T47D (cell line): ENCODE measurements around the gene FNDC3B.
"Not testable (repeated sequence)": the region's sequence is repeated elsewhere in the genome, so short reads cannot be mapped to it uniquely, and the experiment has no call there.

Experiments
- DNase-seq, 2 experiments: peaks; one replicate each; pipeline versions ENCODE4 v3.0.0 to v3.0.0-alpha.2; 2011 to 2012; ENCODE audit warnings: low read depth in 1 of 2, low spot score in 1 of 2
- JUND ChIP-seq: IDR thresholded peaks from 2 replicates; pipeline ENCODE4 v1.6.1; 2012; ENCODE audit warnings: low read depth
- in situ Hi-C: cut with HindIII; loops from 2 replicates; pipeline ENCODE4 v1.10.0; 2016; ENCODE audit warnings: low sequenced_read_pairs, low pct_unique_long_range_greater_than_20kb

The FNDC3B gene

GRCh38 chr3:172038798-172039435 lies 461 bp upstream of the FNDC3B start:
- no peak for DNase-seq
- in situ Hi-C loops: no loop called here
- TF ChIP-seq JUND: no peak

- no peak for TF ChIP-seq JUND
- in situ Hi-C loops: no loop called here
- peak; percentile 92 to 94 for DNase-seq
Observed at GRCh38 chr3:172040078-172040980, 951 bp downstream of the FNDC3B start.

GRCh38 chr3:172040981-172041963 lies 1.9 kb downstream of the FNDC3B start:
- in situ Hi-C loops: no loop called here

GRCh38 chr3:172042136-172042662 lies 2.8 kb downstream of the FNDC3B start:
- no peak for DNase-seq
- TF ChIP-seq JUND: no peak
- in situ Hi-C loops: no loop called here

More at GRCh38 chr3:172040981-172041963, 1.9 kb downstream of the FNDC3B start:
- DNase-seq: no peak
- TF ChIP-seq JUND: no peak

- in situ Hi-C loops, DNase-seq: not testable (repeated sequence)
Observed at GRCh38 chr3:172042663-172043179, 3.3 kb downstream of the FNDC3B start.

- TF ChIP-seq JUND: no peak
- in situ Hi-C loops: no loop called here
- no peak for DNase-seq
Observed at GRCh38 chr3:172043233-172043632, 3.9 kb downstream of the FNDC3B start.

- DNase-seq: no peak
- no peak for TF ChIP-seq JUND
- in situ Hi-C loops: no loop called here
Observed at GRCh38 chr3:172043766-172044165, 4.4 kb downstream of the FNDC3B start.

- in situ Hi-C loops: no loop called here
- no peak for DNase-seq
- no peak for TF ChIP-seq JUND
Observed at GRCh38 chr3:172044833-172045585, 5.6 kb downstream of the FNDC3B start.

GRCh38 chr3:172046268-172046915 lies 7.0 kb downstream of the FNDC3B start:
- in situ Hi-C loops: no loop called here
- DNase-seq: no peak
- no peak for TF ChIP-seq JUND

GRCh38 chr3:172047567-172048115 lies 8.3 kb downstream of the FNDC3B start:
- in situ Hi-C loops: no loop called here
- no peak for DNase-seq
- no peak for TF ChIP-seq JUND

GRCh38 chr3:172048599-172048998 lies 9.2 kb downstream of the FNDC3B start:
- no peak for DNase-seq
- TF ChIP-seq JUND: no peak
- in situ Hi-C loops: no loop called here
